ENCODE measurements around the gene POU2F2. TPM values are rescaled to one million over a fixed set of nuclear protein-coding genes. Genes with fewer than 3 reads are reported as not detected.

Gene POU2F2
- total and polyA plus RNA-seq, 12 donors: 0.72 to 17.2 (median 3.1) TPM

GRCh38 chr19:42095814-42096230, 36.4 kb downstream of the POU2F2 start:
- Histone ChIP-seq H3K27ac (no peak overlapping the region), H3K4me3 (no peak overlapping the region), H3K4me1 (replicated peaks in 1 of 2) (no peaks in the 10 kb centered on the region), H3K27me3 (peaks cover 4% of the 10 kb centered on the region), H3K36me3 (replicated peaks in 1 of 2) (no peaks in the 10 kb centered on the region), H3K9me3 (replicated peaks in 1 of 3) (no peaks in the 10 kb centered on the region)
- TF ChIP-seq CTCF (IDR thresholded peaks at IDR 0.05) (no peak), POLR2A (IDR thresholded peaks at IDR 0.05) (no peak)
- 18 to 27% (median 21%) methylated on average over 11 to 28 of the region's 28 CpGs; no CpG with 5 or more reads in 1 of the 4 donors for WGBS, 4 donors
- intact Hi-C loops (cut with DNase I): no loop called here
- no peak for DNase-seq

DNA sequence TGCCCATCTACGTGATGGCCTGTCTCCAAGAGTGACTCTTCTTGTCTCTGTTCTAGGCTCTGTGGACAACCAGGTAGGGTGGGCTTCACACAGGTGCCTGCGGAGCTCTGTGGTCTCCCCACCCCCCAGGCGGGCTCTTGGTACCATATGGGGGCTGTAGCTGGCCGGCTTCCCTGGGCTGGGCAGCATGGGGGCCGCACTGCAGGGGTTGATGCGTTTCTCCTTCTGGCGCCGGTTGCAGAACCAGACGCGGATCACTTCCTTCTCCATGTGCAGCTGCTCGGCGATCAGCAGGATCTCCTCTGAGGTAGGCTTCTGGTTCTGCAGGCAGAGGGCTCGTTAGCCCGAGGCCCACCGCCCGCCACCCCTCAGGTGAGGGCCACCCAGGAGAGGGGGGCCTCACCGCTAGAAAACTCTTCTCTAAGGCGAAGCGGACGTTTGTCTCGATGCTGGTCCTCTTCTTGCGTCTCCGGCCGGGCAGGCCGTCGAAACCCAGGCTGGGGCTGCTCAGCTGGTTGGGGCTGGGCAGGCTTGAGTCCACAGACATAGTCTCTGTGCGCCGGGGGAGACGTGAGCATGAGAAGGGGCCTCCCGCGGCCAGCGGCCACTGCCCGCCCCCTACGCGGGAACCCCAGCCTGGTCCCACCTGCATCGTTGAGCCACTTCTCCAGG, 37.0 kb downstream of the POU2F2 start:
- no peaks in the 10 kb centered on the region for H3K36me3 ChIP-seq (replicated peaks in 1 of 2)
- TF ChIP-seq CTCF (IDR thresholded peaks at IDR 0.05) (no peak), POLR2A (IDR thresholded peaks at IDR 0.05) (no peak)
- H3K4me1 ChIP-seq (replicated peaks in 1 of 2): no peaks in the 10 kb centered on the region
- intact Hi-C loops (cut with DNase I): no loop called here
- H3K4me3 ChIP-seq: no peak overlapping the region
- no peaks in the 10 kb centered on the region for H3K9me3 ChIP-seq (replicated peaks in 1 of 3)
- H3K27ac ChIP-seq: no peak overlapping the region
- DNase-seq: no peak
- WGBS, 4 donors: 77 to 87% (median 81%) methylated on average over 22 to 36 of the region's 36 CpGs
- H3K27me3 ChIP-seq: peaks cover 4% of the 10 kb centered on the region

DNA sequence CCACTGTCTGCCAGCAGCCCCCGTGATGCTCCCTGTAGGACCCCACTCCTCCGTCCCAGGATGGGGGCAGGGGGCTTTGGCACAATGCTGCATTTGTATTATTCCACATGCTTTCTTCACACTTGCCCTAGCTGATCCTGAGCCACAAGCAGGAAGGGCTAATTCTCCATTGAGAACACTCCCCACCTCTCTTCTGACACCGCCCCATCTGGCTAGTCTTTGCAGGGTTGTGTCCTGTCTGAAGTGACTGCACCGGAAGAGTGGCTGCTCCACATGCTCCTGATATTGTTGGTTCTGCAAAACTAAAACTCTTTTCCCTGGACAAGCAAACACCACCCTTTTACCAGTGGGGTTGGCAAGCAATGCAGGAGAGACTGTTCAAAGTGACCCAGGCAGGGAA, 38.3 kb downstream of the POU2F2 start:
- no peak overlapping the region for H3K4me3 ChIP-seq
- no peaks in the 10 kb centered on the region for H3K36me3 ChIP-seq (replicated peaks in 1 of 2)
- no peaks in the 10 kb centered on the region for H3K4me1 ChIP-seq (replicated peaks in 1 of 2)
- WGBS, 4 donors: 42 to 67% (median 67%) methylated on average over 3 to 4 of the region's 4 CpGs
- H3K9me3 ChIP-seq (replicated peaks in 1 of 3): no peaks in the 10 kb centered on the region
- H3K27ac ChIP-seq: no peak overlapping the region
- intact Hi-C loops (cut with DNase I): no loop called here
- peaks cover 4% of the 10 kb centered on the region for H3K27me3 ChIP-seq
- no peak for DNase-seq
- TF ChIP-seq CTCF (IDR thresholded peaks at IDR 0.05) (no peak), POLR2A (IDR thresholded peaks at IDR 0.05) (no peak)

DNA sequence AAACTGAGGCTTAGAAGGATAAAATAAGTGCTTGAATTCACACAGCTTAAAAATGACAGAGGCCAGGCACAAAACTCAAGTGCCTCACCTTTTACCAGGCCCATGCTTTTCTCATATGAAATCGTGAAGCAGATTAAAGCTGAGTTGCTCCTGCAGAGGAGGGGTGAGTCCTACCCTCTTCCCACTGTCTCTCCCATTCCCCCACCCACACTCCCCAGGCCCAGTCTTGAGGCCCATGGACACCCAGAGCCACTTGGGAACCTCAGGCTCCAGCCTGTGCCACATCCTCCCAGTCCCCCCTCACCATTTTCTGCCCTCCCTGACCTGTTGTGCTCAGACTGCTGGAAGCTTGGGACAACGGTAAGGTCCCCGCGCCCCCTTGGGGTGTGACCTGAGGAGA, 38.7 kb downstream of the POU2F2 start:
- H3K36me3 ChIP-seq (replicated peaks in 1 of 2): no peaks in the 10 kb centered on the region
- no peak overlapping the region for H3K4me3 ChIP-seq
- H3K27me3 ChIP-seq: peaks cover 4% of the 10 kb centered on the region
- DNase-seq: no peak
- no peaks in the 10 kb centered on the region for H3K4me1 ChIP-seq (replicated peaks in 1 of 2)
- intact Hi-C loops (cut with DNase I): no loop called here
- H3K9me3 ChIP-seq (replicated peaks in 1 of 3): no peaks in the 10 kb centered on the region
- WGBS, 4 donors: 43 to 71% (median 67%) methylated on average over 4 of the region's 4 CpGs
- TF ChIP-seq CTCF (IDR thresholded peaks at IDR 0.05) (no peak), POLR2A (IDR thresholded peaks at IDR 0.05) (no peak)
- H3K27ac ChIP-seq: no peak overlapping the region

Data from adrenal gland (tissue), 12 donors.